WI38 (cell line): ENCODE data around the gene KCTD7.

Experiments used
- H3K4me3 ChIP-seq: 2 replicates; pipeline ENCODE4 v1.5.1; 2011; ENCODE audit warnings: low read depth, mild to moderate bottlenecking, control low read depth, low read length
- CTCF ChIP-seq: IDR thresholded peaks from 2 replicates; pipeline ENCODE4 v1.5.1; 2012; ENCODE audit warnings: low read depth, mild to moderate bottlenecking, control low read depth, low read length

Gene KCTD7

GRCh38 chr7:66657798-66658197, 29.1 kb downstream of the KCTD7 start:
- TF ChIP-seq CTCF, result no peak
- H3K4me3 ChIP-seq, result no peak overlapping the region

DNA sequence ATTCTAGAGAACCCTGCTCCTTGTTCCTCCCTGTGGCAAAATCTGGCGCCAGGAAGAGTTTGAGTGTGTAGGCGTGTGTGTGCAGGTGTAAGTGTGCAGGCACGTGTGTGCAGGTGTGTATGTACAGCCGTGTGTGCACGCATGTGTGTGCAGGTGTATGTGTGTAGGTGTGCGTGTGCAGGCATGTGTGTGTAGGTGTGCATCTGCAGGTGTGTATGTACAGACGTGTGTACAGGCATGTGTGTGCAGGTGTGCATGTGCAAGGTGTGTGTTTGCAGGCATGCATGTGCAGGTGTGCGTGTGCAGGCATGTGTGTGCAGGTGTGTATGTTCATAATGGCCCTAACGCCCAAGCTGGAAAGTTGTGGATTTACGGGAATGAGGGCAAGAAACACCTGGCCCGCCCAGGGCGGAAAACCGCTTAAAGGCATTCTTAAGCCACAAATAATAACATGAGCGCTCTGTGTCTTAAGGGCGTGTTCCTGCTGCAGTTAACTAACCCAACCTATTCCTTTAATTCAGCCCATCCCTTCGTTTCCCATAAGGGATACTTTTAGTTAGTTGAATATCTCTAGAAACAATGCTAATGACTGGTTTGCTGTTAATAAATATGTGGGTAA, 34.1 kb downstream of the KCTD7 start:
- no peak for TF ChIP-seq CTCF
- H3K4me3 ChIP-seq, result no peak overlapping the region

DNA sequence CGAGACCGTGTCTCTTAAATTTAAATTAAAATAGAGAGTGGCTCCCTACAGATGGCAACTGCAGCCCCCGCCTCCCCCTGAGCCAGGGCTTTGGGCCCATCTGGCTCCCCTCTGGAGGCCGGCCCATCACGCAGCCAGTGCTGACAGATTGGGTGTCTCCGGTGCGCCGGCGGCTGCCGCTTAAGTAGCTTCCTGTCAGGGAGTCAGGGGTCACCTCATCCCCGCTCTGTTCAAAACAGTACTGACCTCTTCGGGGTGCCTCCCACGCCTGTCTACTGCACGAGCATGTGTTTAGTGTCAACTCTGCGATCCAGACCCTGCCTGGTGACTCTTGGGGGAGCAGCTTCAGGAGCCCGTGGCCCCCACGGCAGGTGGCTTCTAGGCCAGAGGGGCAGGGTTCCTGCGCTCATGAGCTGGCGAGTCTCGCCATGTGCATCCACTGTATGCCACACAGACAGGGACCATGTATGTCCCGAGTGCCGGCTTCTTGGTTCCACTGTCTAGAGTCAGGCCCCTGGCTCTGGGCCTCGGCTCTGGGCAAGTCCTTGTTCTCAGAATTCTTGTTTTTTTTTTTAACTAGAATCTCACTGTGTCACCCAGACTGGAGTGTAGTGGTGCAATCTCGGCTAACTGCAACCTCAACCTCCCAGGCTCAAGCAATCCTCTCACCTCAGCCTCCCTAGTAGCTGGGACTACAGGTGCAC, 36.1 kb downstream of the KCTD7 start:
- no peak for TF ChIP-seq CTCF
- no peak overlapping the region for H3K4me3 ChIP-seq

- no peak for TF ChIP-seq CTCF
- H3K4me3 ChIP-seq, result no peak overlapping the region
Observed at GRCh38 chr7:66666313-66666952, 37.8 kb downstream of the KCTD7 start.

- TF ChIP-seq CTCF, result no peak
- H3K4me3 ChIP-seq, result no peak overlapping the region
Observed at GRCh38 chr7:66667023-66667728, 38.5 kb downstream of the KCTD7 start.

DNA sequence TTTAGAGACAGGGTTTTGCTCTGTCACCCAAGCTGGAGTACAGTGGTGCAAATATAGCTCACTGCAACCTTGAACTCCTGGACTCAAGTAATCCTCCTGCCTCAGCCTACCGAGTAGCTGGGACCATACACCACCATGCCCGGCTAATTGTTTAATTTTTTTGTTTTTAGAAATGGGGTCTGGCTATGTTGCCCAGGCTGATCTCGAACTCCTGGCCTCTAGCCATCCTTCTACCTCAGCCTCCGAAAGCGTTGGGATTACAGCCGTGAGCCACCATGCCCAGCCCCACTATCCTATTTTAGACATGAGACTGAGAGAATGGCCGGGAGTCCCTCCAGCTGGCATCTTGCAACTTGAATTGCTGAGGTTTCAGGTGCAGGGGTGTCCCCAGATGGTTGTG, 39.4 kb downstream of the KCTD7 start:
- no peak overlapping the region for H3K4me3 ChIP-seq
- no peak for TF ChIP-seq CTCF
